ENCODE data around the gene CDH13. TPM values are rescaled to one million over a fixed set of nuclear protein-coding genes. Genes with fewer than 3 reads are reported as not detected.

The CDH13 gene
- total and polyA plus RNA-seq, 9 of the 15 experiments (the other 6 are each of a cell fraction or from before 2014, with no cell fraction given) = 0.03 TPM; not detected in 8

DNA sequence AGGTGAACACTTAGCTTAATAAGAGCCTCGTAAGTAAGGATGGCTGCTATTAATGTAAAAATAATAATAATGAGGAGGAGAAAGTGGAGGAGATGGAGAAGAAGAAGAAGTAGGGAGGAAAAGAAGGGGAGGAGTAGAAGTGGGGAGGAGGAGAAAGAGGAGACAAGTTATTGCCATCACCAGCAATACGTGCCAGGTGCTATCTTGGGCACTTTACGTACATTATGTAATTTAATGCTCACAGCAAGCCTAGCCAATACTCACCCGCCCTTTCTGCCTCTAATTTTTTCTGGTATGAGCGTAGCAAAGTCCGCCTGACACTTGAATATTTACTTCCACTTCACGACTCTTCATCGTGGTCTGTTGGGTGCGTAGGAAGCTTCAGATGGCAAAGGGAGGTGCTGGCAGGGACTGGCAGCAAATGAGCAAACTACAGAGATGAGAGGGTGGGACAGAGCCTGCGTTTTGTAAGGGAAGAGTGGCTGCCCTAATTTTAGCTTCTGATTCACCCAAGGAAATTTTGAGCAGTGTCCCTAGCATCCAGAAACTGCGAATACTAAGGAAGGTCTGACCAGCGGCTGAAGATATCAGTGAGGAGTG lies 42.1 kb upstream of the CDH13 start:
- FAIRE-seq = no peak
- POLR2A ChIA-PET = interaction anchor here (0.6 kb wide), 1 partner anchor 239 kb away, joined by 5 read pairs; no protein-coding TSS in a partner anchor
- TF ChIP-seq PHB (CRISPR knock-in tag; IDR thresholded peaks at IDR 0.05) (no peak), SRSF7 (optimal IDR thresholded peaks at IDR 0.05; ENCODE audit: low read depth, low read length) (no peak), HDAC6 (IDR thresholded peaks at IDR 0.05; ENCODE audit: low read depth, low read length) (no peak), STAT5B (CRISPR knock-in tag; IDR thresholded peaks at IDR 0.05) (no peak), BDP1 (IDR thresholded peaks at IDR 0.05; ENCODE audit: insufficient read depth, insufficient read length) (no peak), RAD21 (CRISPR knock-in tag; conservative IDR thresholded peaks at IDR 0.05 in 1 of 2, IDR thresholded peaks at IDR 0.05 in 1 of 2) (no peak), SRSF1 (IDR thresholded peaks at IDR 0.05; ENCODE audit: low read depth, low read length) (no peak), PHF20 (IDR thresholded peaks at IDR 0.05; ENCODE audit: partially characterized antibody) (no peak), ZNF77 (CRISPR knock-in tag; IDR thresholded peaks at IDR 0.05) (no peak), ERF (CRISPR knock-in tag; IDR thresholded peaks at IDR 0.05) (no peak), KLF1 (tag; IDR thresholded peaks at IDR 0.05) (no peak), ASH1L (IDR thresholded peaks at IDR 0.05; ENCODE audit: borderline replicate concordance, low read depth, partially characterized antibody) (no peak), CGGBP1 (CRISPR knock-in tag; IDR thresholded peaks at IDR 0.05) (no peak)
- TF ChIP-seq, protein P1, sequence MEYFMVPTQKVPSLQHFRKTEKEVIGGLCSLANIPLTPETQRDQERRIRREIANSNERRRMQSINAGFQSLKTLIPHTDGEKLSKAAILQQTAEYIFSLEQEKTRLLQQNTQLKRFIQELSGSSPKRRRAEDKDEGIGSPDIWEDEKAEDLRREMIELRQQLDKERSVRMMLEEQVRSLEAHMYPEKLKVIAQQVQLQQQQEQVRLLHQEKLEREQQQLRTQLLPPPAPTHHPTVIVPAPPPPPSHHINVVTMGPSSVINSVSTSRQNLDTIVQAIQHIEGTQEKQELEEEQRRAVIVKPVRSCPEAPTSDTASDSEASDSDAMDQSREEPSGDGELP (CRISPR knock-in tag; IDR thresholded peaks at IDR 0.05; ENCODE audit: borderline replicate concordance) = no peak
- TF ChIP-seq, protein P2, sequence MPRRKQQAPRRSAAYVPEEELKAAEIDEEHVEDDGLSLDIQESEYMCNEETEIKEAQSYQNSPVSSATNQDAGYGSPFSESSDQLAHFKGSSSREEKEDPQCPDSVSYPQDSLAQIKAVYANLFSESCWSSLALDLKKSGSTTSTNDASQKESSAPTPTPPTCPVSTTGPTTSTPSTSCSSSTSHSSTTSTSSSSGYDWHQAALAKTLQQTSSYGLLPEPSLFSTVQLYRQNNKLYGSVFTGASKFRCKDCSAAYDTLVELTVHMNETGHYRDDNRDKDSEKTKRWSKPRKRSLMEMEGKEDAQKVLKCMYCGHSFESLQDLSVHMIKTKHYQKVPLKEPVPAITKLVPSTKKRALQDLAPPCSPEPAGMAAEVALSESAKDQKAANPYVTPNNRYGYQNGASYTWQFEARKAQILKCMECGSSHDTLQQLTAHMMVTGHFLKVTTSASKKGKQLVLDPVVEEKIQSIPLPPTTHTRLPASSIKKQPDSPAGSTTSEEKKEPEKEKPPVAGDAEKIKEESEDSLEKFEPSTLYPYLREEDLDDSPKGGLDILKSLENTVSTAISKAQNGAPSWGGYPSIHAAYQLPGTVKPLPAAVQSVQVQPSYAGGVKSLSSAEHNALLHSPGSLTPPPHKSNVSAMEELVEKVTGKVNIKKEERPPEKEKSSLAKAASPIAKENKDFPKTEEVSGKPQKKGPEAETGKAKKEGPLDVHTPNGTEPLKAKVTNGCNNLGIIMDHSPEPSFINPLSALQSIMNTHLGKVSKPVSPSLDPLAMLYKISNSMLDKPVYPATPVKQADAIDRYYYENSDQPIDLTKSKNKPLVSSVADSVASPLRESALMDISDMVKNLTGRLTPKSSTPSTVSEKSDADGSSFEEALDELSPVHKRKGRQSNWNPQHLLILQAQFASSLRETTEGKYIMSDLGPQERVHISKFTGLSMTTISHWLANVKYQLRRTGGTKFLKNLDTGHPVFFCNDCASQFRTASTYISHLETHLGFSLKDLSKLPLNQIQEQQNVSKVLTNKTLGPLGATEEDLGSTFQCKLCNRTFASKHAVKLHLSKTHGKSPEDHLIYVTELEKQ (CRISPR knock-in tag; IDR thresholded peaks at IDR 0.05) = no peak
- TF ChIP-seq, protein P3, sequence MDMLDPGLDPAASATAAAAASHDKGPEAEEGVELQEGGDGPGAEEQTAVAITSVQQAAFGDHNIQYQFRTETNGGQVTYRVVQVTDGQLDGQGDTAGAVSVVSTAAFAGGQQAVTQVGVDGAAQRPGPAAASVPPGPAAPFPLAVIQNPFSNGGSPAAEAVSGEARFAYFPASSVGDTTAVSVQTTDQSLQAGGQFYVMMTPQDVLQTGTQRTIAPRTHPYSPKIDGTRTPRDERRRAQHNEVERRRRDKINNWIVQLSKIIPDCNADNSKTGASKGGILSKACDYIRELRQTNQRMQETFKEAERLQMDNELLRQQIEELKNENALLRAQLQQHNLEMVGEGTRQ (CRISPR knock-in tag; IDR thresholded peaks at IDR 0.05) = no peak
- TF ChIP-seq, protein P4, sequence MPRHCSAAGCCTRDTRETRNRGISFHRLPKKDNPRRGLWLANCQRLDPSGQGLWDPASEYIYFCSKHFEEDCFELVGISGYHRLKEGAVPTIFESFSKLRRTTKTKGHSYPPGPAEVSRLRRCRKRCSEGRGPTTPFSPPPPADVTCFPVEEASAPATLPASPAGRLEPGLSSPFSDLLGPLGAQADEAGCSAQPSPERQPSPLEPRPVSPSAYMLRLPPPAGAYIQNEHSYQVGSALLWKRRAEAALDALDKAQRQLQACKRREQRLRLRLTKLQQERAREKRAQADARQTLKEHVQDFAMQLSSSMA (CRISPR knock-in tag; IDR thresholded peaks at IDR 0.05) = no peak

More for the DNA sequence above, 42.1 kb upstream of the CDH13 start:
- no peaks in the 10 kb centered on the region for H3K4me1 ChIP-seq (replicated peaks in 1 of 2; ENCODE audit: control insufficient read depth in 2 of 2, insufficient read depth in 2 of 2, low read length in 2 of 2)
- no peaks in the 10 kb centered on the region for H3K27me3 ChIP-seq (ENCODE audit: control insufficient read depth in 2 of 2, insufficient read depth in 2 of 2, low read length in 2 of 2)
- 0% methylated on average over 12 of the region's 12 CpGs for WGBS (ENCODE audit: insufficient coverage, low coverage, missing lambda C conversion rate)
- H3K36me3 ChIP-seq (ENCODE audit: control insufficient read depth, insufficient read depth, low read length) = no peaks in the 10 kb centered on the region
- in situ Hi-C loops (cut with MboI) (no loop called here), intact Hi-C loops (cut with micrococcal nuclease) (no loop called here)
- no peak for DNase-seq (ENCODE audit: extremely low read depth in 1 of 4, low spot score in 3 of 4)
- H3K9ac ChIP-seq (ENCODE audit: insufficient read depth in 1 of 2, low read depth in 2 of 2, low read length in 2 of 2) = no peak overlapping the region
- H3K79me2 ChIP-seq (ENCODE audit: control insufficient read depth, insufficient read depth, low read length) = no peaks in the 10 kb centered on the region
- no TSS peak for BruUV-seq (replicated peaks)
- no peak overlapping the region for H3K4me3 ChIP-seq
- H3K4me2 ChIP-seq (ENCODE audit: insufficient read depth, low read length) = no peak overlapping the region
- H3K27ac ChIP-seq (ENCODE audit: extremely low read depth, low read depth, low read length) = no peak overlapping the region
- ATAC-seq = no peak
- H4K20me1 ChIP-seq (replicated peaks; ENCODE audit: control insufficient read depth, insufficient read depth, low read length) = no peaks in the 10 kb centered on the region
- 0 out of 2 replicates have a peak, but pooled peaks cover 1% of the 10 kb centered on the region for H3K9me3 ChIP-seq (replicated peaks; ENCODE audit: control insufficient read depth, insufficient read depth, low read depth, low read length)
- CTCF ChIA-PET (ENCODE audit: low intra/inter-chr PET ratio) = no interaction called here
- no peaks in the 10 kb centered on the region for H3K9me1 ChIP-seq (ENCODE audit: control insufficient read depth, insufficient read depth, low read length)
- no peak overlapping the region for H2AFZ ChIP-seq (ENCODE audit: low read depth, low read length)

All from K562 (cell line).